Pulmonary artery endothelial cell (primary cell): ENCODE data around the gene CCDC18. TPM values are rescaled to one million over a fixed set of nuclear protein-coding genes. Genes with fewer than 3 reads are reported as not detected.

Experiments
- DNase-seq: peaks from one replicate; pipeline ENCODE4 v3.0.0-alpha.2; 2011; ENCODE audit warnings: low read depth, low spot score
- total RNA-seq: library from RNA; depleted of rRNA; stranded (reverse); fragments of >200 nt; gene quantifications from 2 replicates; pipeline ENCODE4 v1.2.3, GENCODE V29; 2014

CCDC18 gene
- total RNA-seq, 1 donor from 2014 or later, result 9.0 TPM

GRCh38 chr1:93302078-93302477 is 121.6 kb downstream of the CCDC18 start:
- no peak for DNase-seq

DNA sequence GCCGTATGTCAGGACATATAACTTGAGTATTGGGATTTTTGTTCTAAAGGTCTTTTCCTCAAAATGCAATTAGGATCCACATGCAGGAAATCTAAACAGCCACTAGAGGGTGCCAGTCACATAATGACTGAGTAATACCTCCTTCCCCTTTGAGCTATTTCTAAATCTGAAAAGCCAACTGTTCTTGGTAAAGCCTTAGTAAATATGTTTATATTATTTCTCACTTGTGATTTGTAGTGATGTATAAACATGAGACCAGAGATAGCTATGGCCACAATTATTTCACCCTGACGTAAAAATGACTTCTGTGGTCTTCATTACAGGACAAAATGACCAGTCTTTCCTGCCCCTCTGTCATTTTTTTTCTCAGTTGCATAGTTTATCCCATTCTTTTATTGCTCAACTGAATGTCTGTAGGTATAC is 124.2 kb downstream of the CCDC18 start:
- peak; percentile 27 for DNase-seq

DNA sequence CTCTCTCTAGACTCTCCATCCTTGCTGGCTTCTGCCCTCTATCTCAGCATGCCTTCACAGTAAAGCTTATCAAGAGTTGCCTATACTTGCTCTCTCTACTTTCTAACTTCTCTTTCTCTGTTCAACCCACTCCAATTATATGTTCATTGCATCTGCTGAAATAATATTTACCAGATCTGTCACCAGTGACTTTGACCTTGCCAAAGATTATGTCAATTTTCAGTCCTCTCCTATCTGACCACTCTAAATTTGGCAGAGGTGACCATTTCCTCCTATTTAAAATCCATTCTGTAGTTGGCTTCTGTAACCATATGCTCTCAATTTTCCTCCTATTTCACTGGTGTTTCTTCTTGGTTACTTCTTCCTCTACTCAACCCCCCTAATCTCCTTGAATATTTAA is 126.4 kb downstream of the CCDC18 start:
- no peak for DNase-seq

DNA sequence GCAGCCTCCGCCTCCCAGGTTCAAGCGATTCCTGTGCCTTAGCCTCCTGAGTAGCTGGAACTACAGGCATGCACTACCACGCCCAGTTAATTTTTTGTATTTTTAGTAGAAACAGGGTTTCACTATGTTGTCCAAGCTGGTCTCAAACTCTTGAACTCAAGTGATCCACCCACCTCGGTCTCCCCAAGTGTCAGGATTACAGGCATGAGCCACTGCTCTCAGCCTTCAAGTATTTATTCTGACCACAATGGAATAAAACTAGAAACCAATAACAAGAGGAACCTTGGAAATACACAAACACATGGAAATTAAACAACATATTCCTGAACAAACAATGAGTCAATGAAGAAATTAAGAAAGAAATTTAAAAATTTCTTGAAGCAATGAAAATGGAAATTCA is 132.5 kb downstream of the CCDC18 start:
- no peak for DNase-seq

DNA sequence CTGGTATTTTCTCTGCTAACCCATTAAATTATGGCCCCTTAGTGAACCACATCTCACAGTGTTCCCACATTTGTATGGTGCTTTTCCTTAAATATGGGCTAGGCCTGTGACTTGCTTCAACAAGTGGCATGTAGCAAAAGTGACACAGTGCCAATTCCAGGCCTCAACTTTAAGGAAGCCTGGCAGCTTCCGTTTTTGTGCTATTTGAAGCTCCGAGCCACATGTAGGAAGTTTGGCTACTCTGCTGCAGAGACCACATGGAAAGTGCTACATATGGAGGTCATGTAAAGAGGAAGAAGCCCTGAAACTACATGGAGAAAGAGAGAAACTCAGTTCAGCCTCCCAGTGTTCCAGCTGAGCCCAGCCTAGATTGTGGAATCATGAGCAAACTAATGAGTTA is 136.7 kb downstream of the CCDC18 start:
- no peak for DNase-seq

GRCh38 chr1:93317943-93318342 is 137.4 kb downstream of the CCDC18 start:
- DNase-seq, result no peak

- DNase-seq, result no peak
These were observed 141.2 kb downstream of the CCDC18 start for GRCh38 chr1:93321720-93322119.

GRCh38 chr1:93322349-93322748 is 141.8 kb downstream of the CCDC18 start:
- DNase-seq, result no peak

DNA sequence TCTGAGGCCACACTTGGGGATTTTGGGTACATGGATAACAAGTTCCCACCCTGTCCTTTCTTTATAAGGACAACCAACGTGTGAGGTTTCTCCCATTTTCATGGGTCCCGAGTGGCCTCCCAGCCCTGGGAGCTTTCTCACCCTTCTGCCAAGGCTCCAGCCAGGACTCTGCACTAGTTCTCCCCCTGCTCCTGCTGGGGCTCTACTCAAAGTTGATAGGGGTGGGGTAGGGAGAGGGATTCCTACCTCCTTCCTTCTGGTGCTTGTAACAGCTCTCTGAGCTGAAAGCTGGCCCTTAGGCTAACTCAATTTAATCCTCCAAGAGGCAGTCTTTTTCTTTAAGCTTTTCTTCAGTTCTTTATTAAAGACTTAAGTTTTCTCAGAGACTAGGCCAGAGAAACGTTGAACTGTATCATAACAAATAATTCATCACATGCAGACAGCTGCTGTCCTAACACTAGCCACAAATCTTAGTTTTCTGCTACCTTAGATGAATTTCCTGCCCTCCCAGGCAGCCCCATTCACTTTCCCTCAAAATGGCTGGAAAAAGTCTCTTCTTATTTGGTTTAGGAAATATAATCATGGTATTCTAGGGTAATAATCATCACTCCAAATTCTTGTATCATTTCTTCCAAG is 142.8 kb downstream of the CCDC18 start:
- DNase-seq, result no peak

GRCh38 chr1:93324486-93325464 is 144.3 kb downstream of the CCDC18 start:
- no peak for DNase-seq

Other genes with a start within 250 kb of the CCDC18 start
- 0.33 and 0.53 TPM in 2 replicates for gene DIPK1A, start 219.3 kb upstream of the CCDC18 start, total RNA-seq
- 30.0 and 41.5 TPM in 2 replicates for gene MTF2, start 101.4 kb upstream of the CCDC18 start, total RNA-seq
- gene TMED5, start 311 bp upstream of the CCDC18 start, total RNA-seq, result 49.7 and 68.9 TPM in 2 replicates
- gene DR1, start 165.2 kb downstream of the CCDC18 start, total RNA-seq, result 38.9 and 56.3 TPM in 2 replicates